Eye (tissue), 1 donor: ENCODE data around the gene MGAT5.

Experiments
- DNase-seq: peaks from one replicate; pipeline ENCODE4 v3.0.0-alpha.2; 2015

The MGAT5 gene

GRCh38 chr2:134341476-134341875, 87.6 kb downstream of the MGAT5 start:
- DNase-seq: peak; percentile 38

GRCh38 chr2:134344954-134345697, 91.3 kb downstream of the MGAT5 start:
- DNase-seq: no peak

GRCh38 chr2:134346141-134346540, 92.3 kb downstream of the MGAT5 start:
- DNase-seq: no peak

- no peak for DNase-seq
Measured at GRCh38 chr2:134347756-134348155, 93.9 kb downstream of the MGAT5 start.

- no peak for DNase-seq
Measured at GRCh38 chr2:134348239-134348638, 94.4 kb downstream of the MGAT5 start.

- DNase-seq: no peak
Measured at GRCh38 chr2:134348760-134349159, 94.9 kb downstream of the MGAT5 start.

GRCh38 chr2:134351016-134351415, 97.1 kb downstream of the MGAT5 start:
- DNase-seq: peak; percentile 45

- no peak for DNase-seq
Measured at GRCh38 chr2:134351899-134352298, 98.0 kb downstream of the MGAT5 start.

GRCh38 chr2:134352844-134353243, 99.0 kb downstream of the MGAT5 start:
- no peak for DNase-seq

GRCh38 chr2:134354611-134355010, 100.7 kb downstream of the MGAT5 start:
- DNase-seq: no peak

GRCh38 chr2:134357814-134358213, 103.9 kb downstream of the MGAT5 start:
- no peak for DNase-seq

- DNase-seq: no peak
Measured at GRCh38 chr2:134359367-134360081, 105.7 kb downstream of the MGAT5 start.

GRCh38 chr2:134360745-134361487, 107.0 kb downstream of the MGAT5 start:
- DNase-seq: peak; percentile 22

- no peak for DNase-seq
Measured at GRCh38 chr2:134361648-134362047, 107.8 kb downstream of the MGAT5 start.

GRCh38 chr2:134362152-134362668, 108.3 kb downstream of the MGAT5 start:
- no peak for DNase-seq

- no peak for DNase-seq
Measured at GRCh38 chr2:134362740-134363139, 108.9 kb downstream of the MGAT5 start.

- no peak for DNase-seq
Measured at GRCh38 chr2:134365356-134365755, 111.5 kb downstream of the MGAT5 start.

- DNase-seq: no peak
Measured at GRCh38 chr2:134366359-134366758, 112.5 kb downstream of the MGAT5 start.

GRCh38 chr2:134367213-134367612, 113.3 kb downstream of the MGAT5 start:
- no peak for DNase-seq

- peak; percentile 27 for DNase-seq
Measured at GRCh38 chr2:134368009-134368817, 114.3 kb downstream of the MGAT5 start.

- DNase-seq: no peak
Measured at GRCh38 chr2:134369220-134369902, 115.5 kb downstream of the MGAT5 start.
